Neutrophil (primary cell): ENCODE measurements around the gene OR51E2.

Experiments
- H3K27ac ChIP-seq: fragments of 200-600 bp; sonication (generic); 2 replicates; pipeline ENCODE4 v1.5.1; 2016; ENCODE audit warnings: mild to moderate bottlenecking, moderate library complexity
- H3K27me3 ChIP-seq: fragments of 200-600 bp; sonication (generic); 2 replicates; pipeline ENCODE4 v1.6.0; 2016; ENCODE audit warnings: mild to moderate bottlenecking
- H3K36me3 ChIP-seq: fragments of 200-600 bp; sonication (generic); 2 replicates; pipeline ENCODE4 v1.5.1; 2017
- H3K4me1 ChIP-seq, 2 experiments: fragments of 200-600 bp in 1 of 2; sonication (generic) in 1 of 2; 1 replicate in 1 of 2; 2 replicates in 1 of 2; pipeline versions ENCODE4 v1.5.1 to v1.6.1; 2013 to 2016; ENCODE audit warnings: low read depth in 1 of 2, low read length in 1 of 2, mild to moderate bottlenecking in 1 of 2, moderate library complexity in 1 of 2; ENCODE audit not compliant: control insufficient read depth in 1 of 2, insufficient read depth in 1 of 2
- H3K4me3 ChIP-seq, 2 experiments: fragments of 200-600 bp in 1 of 2; sonication (generic) in 1 of 2; 1 replicate in 1 of 2; 2 replicates in 1 of 2; pipeline ENCODE4 v1.5.1; 2013 to 2016; ENCODE audit warnings: low read depth in 1 of 2, low read length in 1 of 2, mild to moderate bottlenecking in 1 of 2, moderate library complexity in 1 of 2
- H3K9me3 ChIP-seq: fragments of 200-600 bp; sonication (generic); 2 replicates; pipeline ENCODE4 v1.5.1; 2016
- TF ChIP-seq, protein P1 (sequence below): fragments of 200-600 bp; sonication (generic); IDR thresholded peaks from 2 replicates; pipeline ENCODE4 v1.5.1; 2016; ENCODE audit warnings: antibody characterized with exemption

OR51E2 gene

DNA sequence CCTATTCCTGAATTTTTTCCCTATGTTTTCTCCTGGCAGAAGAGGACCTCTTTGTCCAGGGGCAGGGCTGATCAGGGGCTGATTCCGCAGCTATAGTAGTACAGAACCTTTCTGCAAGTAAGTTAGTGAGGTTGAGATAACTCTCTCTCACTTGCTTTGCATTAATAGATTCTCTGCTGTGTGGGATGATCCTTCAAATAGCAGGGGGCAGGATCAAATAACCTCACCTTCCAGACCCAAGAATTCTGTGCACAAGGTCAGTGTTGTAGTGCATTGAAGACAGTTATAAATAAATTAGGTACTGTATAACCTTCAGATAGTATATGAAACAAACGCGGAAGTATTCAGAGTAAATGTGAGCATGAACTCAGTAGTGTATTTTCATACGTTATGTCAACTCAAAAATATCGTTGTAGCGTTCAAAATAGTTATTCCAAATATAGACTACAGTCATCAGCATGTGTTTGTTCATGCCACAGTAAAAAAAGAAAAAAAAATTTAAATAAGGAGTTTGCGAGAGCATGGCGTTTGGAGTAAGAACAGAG, 7.2 kb upstream of the OR51E2 start:
- Histone ChIP-seq H3K27ac (no peak overlapping the region), H3K27me3 (peaks cover 3% of the 10 kb centered on the region), H3K36me3 (no peaks in the 10 kb centered on the region), H3K9me3 (no peaks in the 10 kb centered on the region), H3K4me3 (no peak overlapping the region), H3K4me1 (no peaks in the 10 kb centered on the region)
- TF ChIP-seq, protein P1, sequence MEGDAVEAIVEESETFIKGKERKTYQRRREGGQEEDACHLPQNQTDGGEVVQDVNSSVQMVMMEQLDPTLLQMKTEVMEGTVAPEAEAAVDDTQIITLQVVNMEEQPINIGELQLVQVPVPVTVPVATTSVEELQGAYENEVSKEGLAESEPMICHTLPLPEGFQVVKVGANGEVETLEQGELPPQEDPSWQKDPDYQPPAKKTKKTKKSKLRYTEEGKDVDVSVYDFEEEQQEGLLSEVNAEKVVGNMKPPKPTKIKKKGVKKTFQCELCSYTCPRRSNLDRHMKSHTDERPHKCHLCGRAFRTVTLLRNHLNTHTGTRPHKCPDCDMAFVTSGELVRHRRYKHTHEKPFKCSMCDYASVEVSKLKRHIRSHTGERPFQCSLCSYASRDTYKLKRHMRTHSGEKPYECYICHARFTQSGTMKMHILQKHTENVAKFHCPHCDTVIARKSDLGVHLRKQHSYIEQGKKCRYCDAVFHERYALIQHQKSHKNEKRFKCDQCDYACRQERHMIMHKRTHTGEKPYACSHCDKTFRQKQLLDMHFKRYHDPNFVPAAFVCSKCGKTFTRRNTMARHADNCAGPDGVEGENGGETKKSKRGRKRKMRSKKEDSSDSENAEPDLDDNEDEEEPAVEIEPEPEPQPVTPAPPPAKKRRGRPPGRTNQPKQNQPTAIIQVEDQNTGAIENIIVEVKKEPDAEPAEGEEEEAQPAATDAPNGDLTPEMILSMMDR: no peak

DNA sequence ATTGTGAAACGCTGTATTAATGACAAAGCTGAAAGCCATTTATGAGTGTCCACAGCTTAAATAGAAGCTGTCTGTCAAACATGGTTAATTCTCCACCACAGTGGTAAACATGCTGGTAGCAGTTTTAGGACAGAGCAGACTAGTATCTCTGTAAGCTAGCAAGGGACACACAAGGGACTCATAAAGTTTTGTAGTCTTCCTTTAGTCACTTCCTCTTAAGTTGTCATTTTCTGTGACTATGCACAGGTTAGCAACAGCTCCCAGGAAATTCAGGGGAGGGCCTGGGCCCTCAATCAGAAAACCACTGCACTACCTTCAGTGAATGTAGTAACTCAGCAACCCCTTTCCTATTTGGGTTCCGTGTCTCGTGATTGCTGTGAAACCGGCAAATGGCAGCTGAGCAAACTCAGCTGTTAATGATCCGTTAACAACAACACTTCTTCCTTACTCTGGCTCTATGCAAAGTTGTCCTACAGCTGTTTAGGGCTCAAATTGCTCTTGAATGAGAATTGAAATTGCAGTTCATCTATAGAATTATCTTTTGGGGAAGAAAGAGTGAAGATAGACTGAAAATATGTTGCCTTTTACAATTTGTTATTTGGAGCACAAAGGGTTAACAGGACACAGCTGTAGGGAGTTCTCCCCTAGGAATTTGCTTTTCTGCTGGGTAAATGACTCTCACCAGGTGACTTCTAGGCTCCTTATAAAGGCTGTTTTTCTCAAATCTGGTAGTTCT, 6.6 kb upstream of the OR51E2 start, which contains the start of gene MMP26:
MMP26 (plus strand) TSS at position 731 of the 736 bp plus-strand sequence.
- Histone ChIP-seq H3K4me3 (no peak within 1 kb of the TSS), H3K27me3 (peaks cover 3% of the 10 kb centered on the region), H3K27ac (no peak within 1 kb of the TSS), H3K4me1 (no peaks in the 10 kb centered on the region), H3K9me3 (no peaks in the 10 kb centered on the region), H3K36me3 (no peaks in the 10 kb centered on the region)
- TF ChIP-seq, protein P1: no peak

DNA sequence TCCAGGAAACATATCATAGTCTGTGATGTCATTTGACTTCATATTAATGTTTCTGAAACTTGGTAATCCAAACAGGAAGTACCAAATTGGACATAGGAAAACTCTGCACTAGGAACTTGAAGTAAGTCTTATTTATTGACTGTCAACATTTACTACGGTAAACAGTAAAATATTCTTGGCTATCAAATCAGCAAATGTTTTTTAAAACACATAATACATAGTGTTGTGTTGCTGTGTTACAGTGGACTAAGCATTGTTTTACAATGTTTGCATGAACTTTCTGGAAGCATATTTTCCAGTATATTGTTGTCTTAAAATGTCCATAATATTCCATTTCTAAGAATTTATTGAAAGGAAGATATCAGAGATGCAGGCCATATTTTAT, 2.8 kb upstream of the OR51E2 start:
- Histone ChIP-seq H3K4me1 (no peaks in the 10 kb centered on the region), H3K27ac (no peak overlapping the region), H3K27me3 (peaks cover 3% of the 10 kb centered on the region), H3K4me3 (no peak overlapping the region), H3K36me3 (no peaks in the 10 kb centered on the region), H3K9me3 (no peaks in the 10 kb centered on the region)
- TF ChIP-seq, protein P1: no peak

DNA sequence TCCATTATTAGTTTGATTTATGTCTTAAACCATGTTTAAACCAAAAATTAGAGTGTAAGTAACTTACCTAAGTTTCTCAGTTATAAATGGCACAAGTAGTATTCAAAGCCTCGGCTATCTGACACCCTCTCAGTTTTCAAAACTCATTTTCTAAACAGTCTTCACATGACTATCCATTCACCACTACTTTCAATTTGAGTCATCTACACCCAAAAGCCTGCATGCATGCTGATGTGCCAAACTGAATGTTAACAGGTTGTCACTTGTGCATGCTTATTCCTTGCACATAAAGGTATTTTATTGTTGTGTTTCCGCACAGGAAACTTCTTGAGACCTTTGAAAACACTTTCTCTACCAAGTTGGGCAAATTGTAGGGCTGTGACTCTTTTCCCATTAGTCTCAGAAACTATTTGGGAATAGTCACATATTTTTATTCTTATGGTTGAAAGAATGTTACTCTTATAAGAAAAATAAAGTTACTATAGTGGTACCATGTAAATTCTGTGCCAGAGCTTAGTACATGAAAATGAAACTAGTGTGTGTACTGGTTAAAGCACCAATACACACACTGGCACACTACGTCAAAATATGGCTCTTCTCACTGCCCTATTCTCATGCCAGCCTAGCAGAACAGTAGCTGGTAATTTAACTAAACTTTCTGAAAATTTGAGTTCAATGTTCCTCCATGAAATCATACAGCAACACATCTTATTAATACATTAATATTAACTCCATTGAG, 2.2 kb upstream of the OR51E2 start:
- no peaks in the 10 kb centered on the region for H3K9me3 ChIP-seq
- no peak overlapping the region for H3K27ac ChIP-seq
- peaks cover 3% of the 10 kb centered on the region for H3K27me3 ChIP-seq
- H3K4me1 ChIP-seq: no peaks in the 10 kb centered on the region
- H3K4me3 ChIP-seq: no peak overlapping the region
- H3K36me3 ChIP-seq: no peaks in the 10 kb centered on the region
- TF ChIP-seq, protein P1: no peak

DNA sequence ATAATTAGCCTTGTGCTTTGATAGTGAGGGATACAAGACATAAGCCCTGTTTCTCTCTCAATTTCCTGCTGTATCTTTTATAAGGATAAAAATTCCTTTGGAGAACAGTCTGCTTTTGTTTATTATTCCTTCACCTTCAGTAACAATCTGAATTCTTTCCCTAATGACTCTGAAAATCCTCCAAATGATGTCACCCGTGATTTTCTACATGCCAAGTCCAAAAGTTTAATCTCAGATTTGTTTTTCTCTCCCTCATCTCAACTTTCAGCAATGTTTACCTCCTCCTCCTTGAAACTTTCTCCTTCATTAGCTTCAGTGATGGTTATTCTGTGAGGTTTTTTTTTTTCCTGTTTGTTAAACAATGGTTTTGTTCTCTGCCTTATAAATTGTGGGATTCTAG, 2.2 kb downstream of the OR51E2 start:
- Histone ChIP-seq H3K27ac (no peak overlapping the region), H3K4me3 (no peak overlapping the region), H3K9me3 (no peaks in the 10 kb centered on the region), H3K36me3 (no peaks in the 10 kb centered on the region), H3K27me3 (no peaks in the 10 kb centered on the region), H3K4me1 (no peaks in the 10 kb centered on the region)
- TF ChIP-seq, protein P1: no peak
